GM23338 (cell line): ENCODE results near the gene ZFX. TPM values are rescaled to one million over a fixed set of nuclear protein-coding genes. Genes with fewer than 3 reads are reported as not detected.

Source experiments
- ATAC-seq: fragments of 200-7000 bp; cut with Tn5 transposase; 3 replicates; pipeline ENCODE4 v1.9.1; 2020
- DNase-seq: peaks from one replicate; pipeline ENCODE4 v3.0.0-alpha.2; 2015; ENCODE audit warnings: low spot score
- H2AFZ ChIP-seq: fragments of 200-600 bp; sonication (generic); 2 replicates; pipeline ENCODE4 v1.8.0; 2016; ENCODE audit warnings: antibody characterized with exemption, mild to moderate bottlenecking, moderate library complexity
- H3F3A ChIP-seq: fragments of 200-600 bp; sonication (generic); replicated peaks from 2 replicates; pipeline ENCODE4 v1.8.0; 2017; ENCODE audit warnings: antibody characterized with exemption, mixed run types, low read depth
- H3K27ac ChIP-seq: fragments of 200-600 bp; sonication (generic); 2 replicates; pipeline ENCODE4 v1.6.1; 2016; ENCODE audit warnings: low read depth
- H3K27me3 ChIP-seq: fragments of 200-600 bp; sonication (generic); 2 replicates; pipeline ENCODE4 v1.8.0; 2016; ENCODE audit warnings: mild to moderate bottlenecking, mixed run types, moderate library complexity; ENCODE audit not compliant: insufficient read depth
- H3K36me3 ChIP-seq: fragments of 200-600 bp; sonication (generic); 2 replicates; pipeline ENCODE4 v1.8.0; 2016; ENCODE audit warnings: mild to moderate bottlenecking; ENCODE audit not compliant: insufficient read depth
- H3K4me1 ChIP-seq: fragments of 200-600 bp; sonication (generic); 2 replicates; pipeline ENCODE4 v1.8.0; 2016; ENCODE audit warnings: mild to moderate bottlenecking, moderate library complexity; ENCODE audit not compliant: insufficient read depth
- H3K4me2 ChIP-seq: fragments of 200-600 bp; sonication (generic); 2 replicates; pipeline ENCODE4 v1.7.1; 2017; ENCODE audit warnings: mixed run types
- H3K4me3 ChIP-seq: fragments of 200-600 bp; sonication (generic); 2 replicates; pipeline ENCODE4 v1.6.1; 2016; ENCODE audit warnings: mixed run types
- H3K79me2 ChIP-seq: fragments of 200-600 bp; sonication (generic); replicated peaks from 2 replicates; pipeline ENCODE4 v1.8.0; 2017; ENCODE audit warnings: mild to moderate bottlenecking; ENCODE audit not compliant: insufficient read depth
- H3K9me2 ChIP-seq: fragments of 200-600 bp; sonication (generic); 2 replicates; pipeline ENCODE4 v1.8.0; 2017; ENCODE audit not compliant: insufficient read depth
- H4K20me1 ChIP-seq: fragments of 200-600 bp; sonication (generic); replicated peaks from 2 replicates; pipeline ENCODE4 v1.8.0; 2017; ENCODE audit warnings: mild to moderate bottlenecking; ENCODE audit not compliant: insufficient read depth
- H3K27ac Mint-ChIP-seq: 2 replicates; pipeline ENCODE4 v1.8.0; 2020; ENCODE audit warnings: inconsistent platforms, mild to moderate bottlenecking, moderate library complexity, mixed read lengths
- H3K27me3 Mint-ChIP-seq: 3 replicates; pipeline ENCODE4 v1.8.0; 2022; ENCODE audit warnings: low read depth, mild to moderate bottlenecking, moderate library complexity, mixed read lengths, inconsistent platforms; ENCODE audit not compliant: insufficient read depth, poor library complexity
- H3K36me3 Mint-ChIP-seq: 3 replicates; pipeline ENCODE4 v1.8.0; 2021; ENCODE audit warnings: low read depth, mild to moderate bottlenecking, inconsistent platforms, moderate library complexity, mixed read lengths
- H3K4me1 Mint-ChIP-seq: 3 replicates; pipeline ENCODE4 v1.8.0; 2020; ENCODE audit warnings: mild to moderate bottlenecking, inconsistent platforms, mixed read lengths
- H3K4me3 Mint-ChIP-seq: 3 replicates; pipeline ENCODE4 v1.8.0; 2021; ENCODE audit warnings: moderate library complexity, mild to moderate bottlenecking, inconsistent platforms, mixed read lengths
- H3K9me3 Mint-ChIP-seq: 3 replicates; pipeline ENCODE4 v1.8.0; 2020; ENCODE audit warnings: moderate library complexity, mild to moderate bottlenecking, inconsistent platforms, mixed read lengths
- CREB1 ChIP-seq: fragments of 250-450 bp; sonication (Bioruptor Pico); IDR thresholded peaks from 2 replicates; pipeline ENCODE4 v1.5.0; 2020; ENCODE audit warnings: low read depth, mild to moderate bottlenecking, moderate library complexity
- EZH2phosphoT487 ChIP-seq: fragments of 200-600 bp; sonication (generic); IDR thresholded peaks from one replicate; pipeline ENCODE4 v1.8.1; 2018; ENCODE audit warnings: antibody characterized with exemption; ENCODE audit not compliant: unreplicated experiment
- JUNB ChIP-seq: IDR thresholded peaks from one replicate; pipeline ENCODE4 v1.6.1; 2016; ENCODE audit warnings: antibody characterized with exemption; ENCODE audit not compliant: unreplicated experiment
- NANOG ChIP-seq: IDR thresholded peaks from 2 replicates; pipeline ENCODE4 v1.6.1; 2016; ENCODE audit warnings: antibody characterized with exemption, borderline replicate concordance
- POLR2AphosphoS5 ChIP-seq: IDR thresholded peaks from 2 replicates; pipeline ENCODE4 v1.6.1; 2016; ENCODE audit warnings: antibody characterized with exemption, low read depth
- ZNF114 ChIP-seq: fragments of 250-450 bp; sonication (Bioruptor Pico); IDR thresholded peaks from 2 replicates; pipeline ENCODE4 v1.5.0; 2020; ENCODE audit warnings: mild to moderate bottlenecking, moderate library complexity
- ZNF331 ChIP-seq: fragments of 250-450 bp; sonication (Bioruptor Pico); IDR thresholded peaks from 2 replicates; pipeline ENCODE4 v1.5.0; 2020; ENCODE audit warnings: low read depth, mild to moderate bottlenecking, moderate library complexity
- polyA plus RNA-seq: library from polyadenylated mRNA; unstranded; fragments of >200 nt; fragmentation: Nextera tagmentation; extraction: Ambion mirVana; gene quantifications from 2 replicates; pipeline ENCODE4 v1.2.1, GENCODE V29; 2016
- total RNA-seq: library from RNA; depleted of rRNA; stranded (reverse); fragments of >200 nt; shearing (Covaris generic); gene quantifications from 2 replicates; pipeline ENCODE4 v1.2.3, GENCODE V29; 2014
- TF ChIP-seq, protein P1 (sequence below): fragments of 250-450 bp; sonication (Bioruptor Pico); IDR thresholded peaks from 2 replicates; pipeline ENCODE4 v1.5.0; 2020; ENCODE audit warnings: mild to moderate bottlenecking, moderate library complexity
- TF ChIP-seq, protein P2 (sequence below), 2 experiments: fragments of 200-600 bp in 1 of 2; sonication (generic) in 1 of 2; conservative IDR thresholded peaks; 2 replicates each; pipeline versions ENCODE4 v1.5.1 to v1.6.1; 2016 to 2017; ENCODE audit warnings: antibody characterized with exemption in 2 of 2, low read depth in 2 of 2, mild to moderate bottlenecking in 2 of 2, moderate library complexity in 1 of 2
- TF ChIP-seq, protein P3 (sequence below): IDR thresholded peaks from one replicate; pipeline ENCODE4 v1.6.1; 2018; ENCODE audit warnings: antibody characterized with exemption; ENCODE audit not compliant: unreplicated experiment

ZFX gene
- total and polyA plus RNA-seq, 2 experiments from 2014 or later, result 11.0 to 15.4 TPM

DNA sequence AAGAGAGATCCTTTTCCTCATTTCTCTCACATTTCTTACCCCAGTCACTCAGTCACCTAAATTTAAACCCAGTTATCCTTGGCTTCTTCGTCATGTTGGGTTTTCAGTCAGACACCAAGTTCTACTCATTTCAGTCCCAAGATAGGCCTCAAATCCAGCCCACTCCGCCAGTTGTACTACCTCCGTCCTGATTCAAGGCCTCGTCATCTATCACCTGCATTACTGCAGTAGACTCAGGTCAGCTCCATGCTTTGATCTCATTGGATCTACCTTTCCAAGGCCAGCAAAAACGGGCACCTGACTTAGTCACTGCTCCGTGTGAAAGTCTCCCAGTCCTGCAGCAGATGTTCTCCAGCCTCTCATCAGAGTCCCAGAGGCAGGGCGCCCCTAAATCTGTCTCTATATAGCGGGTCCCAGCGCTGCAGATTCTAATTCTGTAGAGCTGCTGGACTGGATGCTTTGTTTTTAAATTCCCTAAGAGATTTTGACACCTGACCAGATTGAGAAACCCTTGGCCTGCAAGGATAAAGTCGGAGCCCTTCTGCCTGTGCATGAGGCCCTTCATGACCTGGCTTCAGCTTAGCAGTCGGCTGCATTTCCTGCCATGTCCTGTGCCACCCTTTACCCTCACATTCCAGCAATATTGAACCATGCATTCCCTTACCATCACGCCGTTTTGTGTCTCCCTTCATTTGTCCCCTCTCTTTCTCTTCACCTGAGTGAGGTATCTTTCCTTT, 53.7 kb downstream of the ZFX start:
- Mint-ChIP-seq H3K36me3 (peaks cover 14% of the 10 kb centered on the region), H3K27ac (peak overlapping the region; percentile 50; the same call in 1 of the 2 replicates)

DNA sequence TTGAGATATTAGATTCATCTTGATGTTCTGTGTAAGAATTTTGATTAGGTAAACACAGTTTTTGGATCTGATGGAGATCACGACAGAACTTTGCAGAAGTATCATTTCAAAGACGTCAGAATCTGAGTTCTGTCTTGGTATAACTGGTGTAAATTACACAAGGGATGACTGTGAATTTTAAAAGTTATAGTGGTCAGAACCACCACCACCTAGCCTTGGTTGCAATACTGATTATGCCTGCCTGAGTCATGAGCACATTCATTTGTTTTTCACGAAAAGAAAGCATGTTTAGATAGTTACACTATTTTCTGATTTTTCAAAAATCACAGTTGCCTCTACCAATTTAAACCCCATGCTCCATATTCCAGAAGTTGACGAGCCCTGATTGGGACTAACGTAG, 54.8 kb downstream of the ZFX start:
- DNase-seq (no peak), ATAC-seq (no peak)
- H3K4me1 ChIP-seq, result no peaks in the 10 kb centered on the region
- H4K20me1 ChIP-seq, result no peaks in the 10 kb centered on the region
- Mint-ChIP-seq H3K4me3 (no peak overlapping the region), H3K27ac (peak overlapping the region; percentile 36; the same call in 1 of the 2 replicates), H3K4me1 (peaks cover 24% of the 10 kb centered on the region), H3K36me3 (peaks cover 14% of the 10 kb centered on the region), H3K9me3 (no peaks in the 10 kb centered on the region), H3K27me3 (peaks cover 1% of the 10 kb centered on the region)
- H3K79me2 ChIP-seq, result peaks cover 40% of the 10 kb centered on the region
- H3K9me2 ChIP-seq, result no peaks in the 10 kb centered on the region
- no peak overlapping the region for H2AFZ ChIP-seq
- no peak overlapping the region for H3K4me2 ChIP-seq
- H3F3A ChIP-seq, result no peaks in the 10 kb centered on the region
- H3K27ac ChIP-seq, result no peak overlapping the region
- no peaks in the 10 kb centered on the region for H3K36me3 ChIP-seq
- no peaks in the 10 kb centered on the region for H3K27me3 ChIP-seq
- no peak overlapping the region for H3K4me3 ChIP-seq
- no peak for TF ChIP-seq POLR2AphosphoS5
- TF ChIP-seq ZNF331 (CRISPR knock-in tag), result no peak
- TF ChIP-seq, protein P1, sequence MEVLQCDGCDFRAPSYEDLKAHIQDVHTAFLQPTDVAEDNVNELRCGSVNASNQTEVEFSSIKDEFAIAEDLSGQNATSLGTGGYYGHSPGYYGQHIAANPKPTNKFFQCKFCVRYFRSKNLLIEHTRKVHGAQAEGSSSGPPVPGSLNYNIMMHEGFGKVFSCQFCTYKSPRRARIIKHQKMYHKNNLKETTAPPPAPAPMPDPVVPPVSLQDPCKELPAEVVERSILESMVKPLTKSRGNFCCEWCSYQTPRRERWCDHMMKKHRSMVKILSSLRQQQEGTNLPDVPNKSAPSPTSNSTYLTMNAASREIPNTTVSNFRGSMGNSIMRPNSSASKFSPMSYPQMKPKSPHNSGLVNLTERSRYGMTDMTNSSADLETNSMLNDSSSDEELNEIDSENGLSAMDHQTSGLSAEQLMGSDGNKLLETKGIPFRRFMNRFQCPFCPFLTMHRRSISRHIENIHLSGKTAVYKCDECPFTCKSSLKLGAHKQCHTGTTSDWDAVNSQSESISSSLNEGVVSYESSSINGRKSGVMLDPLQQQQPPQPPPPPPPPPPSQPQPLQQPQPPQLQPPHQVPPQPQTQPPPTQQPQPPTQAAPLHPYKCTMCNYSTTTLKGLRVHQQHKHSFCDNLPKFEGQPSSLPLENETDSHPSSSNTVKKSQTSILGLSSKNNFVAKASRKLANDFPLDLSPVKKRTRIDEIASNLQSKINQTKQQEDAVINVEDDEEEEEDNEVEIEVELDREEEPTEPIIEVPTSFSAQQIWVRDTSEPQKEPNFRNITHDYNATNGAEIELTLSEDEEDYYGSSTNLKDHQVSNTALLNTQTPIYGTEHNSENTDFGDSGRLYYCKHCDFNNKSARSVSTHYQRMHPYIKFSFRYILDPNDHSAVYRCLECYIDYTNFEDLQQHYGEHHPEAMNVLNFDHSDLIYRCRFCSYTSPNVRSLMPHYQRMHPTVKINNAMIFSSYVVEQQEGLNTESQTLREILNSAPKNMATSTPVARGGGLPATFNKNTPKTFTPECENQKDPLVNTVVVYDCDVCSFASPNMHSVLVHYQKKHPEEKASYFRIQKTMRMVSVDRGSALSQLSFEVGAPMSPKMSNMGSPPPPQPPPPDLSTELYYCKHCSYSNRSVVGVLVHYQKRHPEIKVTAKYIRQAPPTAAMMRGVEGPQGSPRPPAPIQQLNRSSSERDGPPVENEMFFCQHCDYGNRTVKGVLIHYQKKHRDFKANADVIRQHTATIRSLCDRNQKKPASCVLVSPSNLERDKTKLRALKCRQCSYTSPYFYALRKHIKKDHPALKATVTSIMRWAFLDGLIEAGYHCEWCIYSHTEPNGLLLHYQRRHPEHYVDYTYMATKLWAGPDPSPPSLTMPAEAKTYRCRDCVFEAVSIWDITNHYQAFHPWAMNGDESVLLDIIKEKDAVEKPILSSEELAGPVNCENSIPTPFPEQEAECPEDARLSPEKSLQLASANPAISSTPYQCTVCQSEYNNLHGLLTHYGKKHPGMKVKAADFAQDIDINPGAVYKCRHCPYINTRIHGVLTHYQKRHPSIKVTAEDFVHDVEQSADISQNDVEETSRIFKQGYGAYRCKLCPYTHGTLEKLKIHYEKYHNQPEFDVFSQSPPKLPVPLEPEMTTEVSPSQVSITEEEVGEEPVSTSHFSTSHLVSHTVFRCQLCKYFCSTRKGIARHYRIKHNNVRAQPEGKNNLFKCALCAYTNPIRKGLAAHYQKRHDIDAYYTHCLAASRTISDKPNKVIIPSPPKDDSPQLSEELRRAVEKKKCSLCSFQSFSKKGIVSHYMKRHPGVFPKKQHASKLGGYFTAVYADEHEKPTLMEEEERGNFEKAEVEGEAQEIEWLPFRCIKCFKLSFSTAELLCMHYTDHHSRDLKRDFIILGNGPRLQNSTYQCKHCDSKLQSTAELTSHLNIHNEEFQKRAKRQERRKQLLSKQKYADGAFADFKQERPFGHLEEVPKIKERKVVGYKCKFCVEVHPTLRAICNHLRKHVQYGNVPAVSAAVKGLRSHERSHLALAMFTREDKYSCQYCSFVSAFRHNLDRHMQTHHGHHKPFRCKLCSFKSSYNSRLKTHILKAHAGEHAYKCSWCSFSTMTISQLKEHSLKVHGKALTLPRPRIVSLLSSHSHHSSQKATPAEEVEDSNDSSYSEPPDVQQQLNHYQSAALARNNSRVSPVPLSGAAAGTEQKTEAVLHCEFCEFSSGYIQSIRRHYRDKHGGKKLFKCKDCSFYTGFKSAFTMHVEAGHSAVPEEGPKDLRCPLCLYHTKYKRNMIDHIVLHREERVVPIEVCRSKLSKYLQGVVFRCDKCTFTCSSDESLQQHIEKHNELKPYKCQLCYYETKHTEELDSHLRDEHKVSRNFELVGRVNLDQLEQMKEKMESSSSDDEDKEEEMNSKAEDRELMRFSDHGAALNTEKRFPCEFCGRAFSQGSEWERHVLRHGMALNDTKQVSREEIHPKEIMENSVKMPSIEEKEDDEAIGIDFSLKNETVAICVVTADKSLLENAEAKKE (CRISPR knock-in tag), result no peak
- TF ChIP-seq, protein P2, sequence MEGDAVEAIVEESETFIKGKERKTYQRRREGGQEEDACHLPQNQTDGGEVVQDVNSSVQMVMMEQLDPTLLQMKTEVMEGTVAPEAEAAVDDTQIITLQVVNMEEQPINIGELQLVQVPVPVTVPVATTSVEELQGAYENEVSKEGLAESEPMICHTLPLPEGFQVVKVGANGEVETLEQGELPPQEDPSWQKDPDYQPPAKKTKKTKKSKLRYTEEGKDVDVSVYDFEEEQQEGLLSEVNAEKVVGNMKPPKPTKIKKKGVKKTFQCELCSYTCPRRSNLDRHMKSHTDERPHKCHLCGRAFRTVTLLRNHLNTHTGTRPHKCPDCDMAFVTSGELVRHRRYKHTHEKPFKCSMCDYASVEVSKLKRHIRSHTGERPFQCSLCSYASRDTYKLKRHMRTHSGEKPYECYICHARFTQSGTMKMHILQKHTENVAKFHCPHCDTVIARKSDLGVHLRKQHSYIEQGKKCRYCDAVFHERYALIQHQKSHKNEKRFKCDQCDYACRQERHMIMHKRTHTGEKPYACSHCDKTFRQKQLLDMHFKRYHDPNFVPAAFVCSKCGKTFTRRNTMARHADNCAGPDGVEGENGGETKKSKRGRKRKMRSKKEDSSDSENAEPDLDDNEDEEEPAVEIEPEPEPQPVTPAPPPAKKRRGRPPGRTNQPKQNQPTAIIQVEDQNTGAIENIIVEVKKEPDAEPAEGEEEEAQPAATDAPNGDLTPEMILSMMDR (conservative IDR thresholded peaks at IDR 0.05; ENCODE audit: low read depth in 2 of 2), result no peak

More for the DNA sequence above, 53.7 kb downstream of the ZFX start:
- no peak overlapping the region for H3K4me2 ChIP-seq
- no peak overlapping the region for H2AFZ ChIP-seq
- DNase-seq, result no peak
- no peaks in the 10 kb centered on the region for H3F3A ChIP-seq
- H3K27me3 ChIP-seq, result no peaks in the 10 kb centered on the region
- Mint-ChIP-seq H3K9me3 (no peaks in the 10 kb centered on the region), H3K4me3 (no peak overlapping the region), H3K4me1 (peaks cover 24% of the 10 kb centered on the region), H3K27me3 (peaks cover 1% of the 10 kb centered on the region)
- H3K36me3 ChIP-seq, result no peaks in the 10 kb centered on the region
- ATAC-seq, result no peak
- H3K79me2 ChIP-seq, result peaks cover 41% of the 10 kb centered on the region
- no peaks in the 10 kb centered on the region for H4K20me1 ChIP-seq
- TF ChIP-seq ZNF331 (CRISPR knock-in tag) (no peak), JUNB (no peak), ZNF114 (CRISPR knock-in tag) (no peak), POLR2AphosphoS5 (no peak), NANOG (no peak), EZH2phosphoT487 (no peak), CREB1 (CRISPR knock-in tag) (no peak)
- TF ChIP-seq, protein P3, sequence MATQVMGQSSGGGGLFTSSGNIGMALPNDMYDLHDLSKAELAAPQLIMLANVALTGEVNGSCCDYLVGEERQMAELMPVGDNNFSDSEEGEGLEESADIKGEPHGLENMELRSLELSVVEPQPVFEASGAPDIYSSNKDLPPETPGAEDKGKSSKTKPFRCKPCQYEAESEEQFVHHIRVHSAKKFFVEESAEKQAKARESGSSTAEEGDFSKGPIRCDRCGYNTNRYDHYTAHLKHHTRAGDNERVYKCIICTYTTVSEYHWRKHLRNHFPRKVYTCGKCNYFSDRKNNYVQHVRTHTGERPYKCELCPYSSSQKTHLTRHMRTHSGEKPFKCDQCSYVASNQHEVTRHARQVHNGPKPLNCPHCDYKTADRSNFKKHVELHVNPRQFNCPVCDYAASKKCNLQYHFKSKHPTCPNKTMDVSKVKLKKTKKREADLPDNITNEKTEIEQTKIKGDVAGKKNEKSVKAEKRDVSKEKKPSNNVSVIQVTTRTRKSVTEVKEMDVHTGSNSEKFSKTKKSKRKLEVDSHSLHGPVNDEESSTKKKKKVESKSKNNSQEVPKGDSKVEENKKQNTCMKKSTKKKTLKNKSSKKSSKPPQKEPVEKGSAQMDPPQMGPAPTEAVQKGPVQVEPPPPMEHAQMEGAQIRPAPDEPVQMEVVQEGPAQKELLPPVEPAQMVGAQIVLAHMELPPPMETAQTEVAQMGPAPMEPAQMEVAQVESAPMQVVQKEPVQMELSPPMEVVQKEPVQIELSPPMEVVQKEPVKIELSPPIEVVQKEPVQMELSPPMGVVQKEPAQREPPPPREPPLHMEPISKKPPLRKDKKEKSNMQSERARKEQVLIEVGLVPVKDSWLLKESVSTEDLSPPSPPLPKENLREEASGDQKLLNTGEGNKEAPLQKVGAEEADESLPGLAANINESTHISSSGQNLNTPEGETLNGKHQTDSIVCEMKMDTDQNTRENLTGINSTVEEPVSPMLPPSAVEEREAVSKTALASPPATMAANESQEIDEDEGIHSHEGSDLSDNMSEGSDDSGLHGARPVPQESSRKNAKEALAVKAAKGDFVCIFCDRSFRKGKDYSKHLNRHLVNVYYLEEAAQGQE, result no peak
- no peaks in the 10 kb centered on the region for H3K9me2 ChIP-seq
- H3K27ac ChIP-seq, result no peak overlapping the region
- H3K4me3 ChIP-seq, result no peak overlapping the region
- no peaks in the 10 kb centered on the region for H3K4me1 ChIP-seq
